ENCODE results near the gene LRRC32.
A peak's percentile ranks its signal among the peaks of the same experiment; 100 is the strongest.

LRRC32 gene

GRCh38 chr11:76700177-76701100 lies 29.9 kb upstream of the LRRC32 start:
- DNase-seq = no peak

- DNase-seq = no peak
Observed at GRCh38 chr11:76699451-76700091, 29.0 kb upstream of the LRRC32 start.

GRCh38 chr11:76698321-76699043 lies 27.9 kb upstream of the LRRC32 start:
- DNase-seq = no peak

- no peak for DNase-seq
Observed at GRCh38 chr11:76696756-76697155, 26.2 kb upstream of the LRRC32 start.

GRCh38 chr11:76695771-76696170 lies 25.2 kb upstream of the LRRC32 start:
- peak in 14 of 58 donors; percentile 3 to 33 (median 11) for DNase-seq

GRCh38 chr11:76695133-76695532 lies 24.6 kb upstream of the LRRC32 start:
- DNase-seq = no peak

- no peak for DNase-seq
Observed at GRCh38 chr11:76694664-76695063, 24.1 kb upstream of the LRRC32 start.

GRCh38 chr11:76693806-76694205 lies 23.3 kb upstream of the LRRC32 start:
- no peak for DNase-seq

GRCh38 chr11:76692956-76693355 lies 22.4 kb upstream of the LRRC32 start:
- DNase-seq = no peak

- DNase-seq = no peak
Observed at GRCh38 chr11:76691655-76692054, 21.1 kb upstream of the LRRC32 start.

- no peak for DNase-seq
Observed at GRCh38 chr11:76690736-76691135, 20.2 kb upstream of the LRRC32 start.

- no peak for DNase-seq
Observed at GRCh38 chr11:76689313-76690260, 19.0 kb upstream of the LRRC32 start.

- DNase-seq = no peak
Observed at GRCh38 chr11:76688146-76688545, 17.6 kb upstream of the LRRC32 start.

GRCh38 chr11:76686261-76687079 lies 15.9 kb upstream of the LRRC32 start:
- DNase-seq = no peak

- no peak for DNase-seq
Observed at GRCh38 chr11:76685831-76686230, 15.3 kb upstream of the LRRC32 start.

GRCh38 chr11:76685237-76685636 lies 14.7 kb upstream of the LRRC32 start:
- no peak for DNase-seq

GRCh38 chr11:76684516-76684915 lies 14.0 kb upstream of the LRRC32 start:
- no peak for DNase-seq

- DNase-seq = no peak
Observed at GRCh38 chr11:76683161-76684095, 12.9 kb upstream of the LRRC32 start.

- DNase-seq = no peak
Observed at GRCh38 chr11:76682684-76683083, 12.1 kb upstream of the LRRC32 start.

All from anterior cingulate cortex (tissue), 58 donors.